ENCODE measurements around the gene SH2B3. TPM values are rescaled to one million over a fixed set of nuclear protein-coding genes. Genes with fewer than 3 reads are reported as not detected.
A peak's percentile ranks its signal among the peaks of the same experiment; 100 is the strongest.

The SH2B3 gene
- total RNA-seq, 2 experiments from 2014 or later = 48.7 to 52.7 TPM

- ChIA-PET CTCF (interaction anchor here (10.5 to 25.6 kb wide), 2 partner anchors 12 to 29 kb away, joined by 91 to 1222 read pairs; no protein-coding TSS in a partner anchor), POLR2A (interaction anchor here (1.0 to 13.4 kb wide), 6 partner anchors 17 to 43 kb away, joined by 3 to 225 read pairs (median 18); no protein-coding TSS in a partner anchor)
- ATAC-seq (no peak), DNase-seq (no peak)
- Mint-ChIP-seq H3K27me3 (no peaks in the 10 kb centered on the region), H3K9me3 (no peaks in the 10 kb centered on the region), H3K4me3 (peak overlapping the region; percentile 97), H3K27ac (peak overlapping the region; percentile 95), H3K4me1 (ENCODE audit: low read depth) (peaks cover 69% of the 10 kb centered on the region), H3K36me3 (ENCODE audit: low read depth) (peaks cover 44% of the 10 kb centered on the region)
- no peak for TF ChIP-seq CTCF (IDR thresholded peaks at IDR 0.05)
- intact Hi-C loops (cut with micrococcal nuclease) = no loop called here
These were observed 3.1 kb downstream of the SH2B3 start for GRCh38 chr12:111408686-111409402.

- H3K4me3 Mint-ChIP-seq = peak overlapping the region; percentile 97
- peaks cover 64% of the 10 kb centered on the region for H3K4me1 Mint-ChIP-seq (ENCODE audit: low read depth)
- no peak for TF ChIP-seq CTCF (IDR thresholded peaks at IDR 0.05)
These were observed 3.7 kb downstream of the SH2B3 start for GRCh38 chr12:111409403-111409779.

DNA sequence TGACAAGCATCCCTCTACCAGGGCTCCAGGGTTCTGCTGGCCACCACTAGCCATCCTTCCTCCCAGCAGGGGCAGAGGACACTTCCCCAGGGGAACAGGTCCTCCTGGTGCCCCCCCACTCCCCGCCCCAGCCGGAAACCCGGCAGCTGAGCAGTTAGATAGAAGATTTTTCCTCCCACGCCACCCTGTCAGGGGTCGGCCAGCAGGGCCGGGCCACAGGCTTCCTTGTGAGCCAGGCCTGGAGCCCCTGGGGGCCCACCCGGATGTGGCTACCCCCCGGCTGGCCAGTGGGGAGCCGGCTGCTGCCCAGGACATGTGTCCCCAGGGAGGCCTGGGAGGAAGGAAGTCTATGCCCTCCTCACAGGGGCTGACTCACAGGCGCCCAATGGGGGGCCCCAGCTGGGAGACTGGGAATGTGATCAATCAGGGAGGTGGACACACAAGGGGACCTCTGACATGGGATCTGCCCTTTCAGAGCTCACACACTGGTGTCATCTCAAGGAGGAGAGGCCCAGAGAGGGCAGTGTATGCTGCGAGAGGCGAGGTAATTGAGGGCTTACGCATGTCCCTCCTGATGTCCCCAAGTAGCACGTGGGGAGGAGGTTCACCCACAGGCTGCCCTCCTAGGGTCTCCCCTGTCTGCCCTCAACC lies 4.2 kb downstream of the SH2B3 start:
- intact Hi-C loops (cut with micrococcal nuclease) = no loop called here
- ChIA-PET POLR2A (interaction anchor here (1.0 to 13.4 kb wide), 4 partner anchors 15 to 42 kb away, joined by 3 to 225 read pairs (median 18); no protein-coding TSS in a partner anchor), CTCF (interaction anchor here (10.5 to 25.6 kb wide), 2 partner anchors 13 to 28 kb away, joined by 91 to 1222 read pairs; no protein-coding TSS in a partner anchor)
- peaks cover 49% of the 10 kb centered on the region for H3K36me3 Mint-ChIP-seq (ENCODE audit: low read depth)
- ATAC-seq (no peak), DNase-seq (peak; percentile 61)
- no peak for TF ChIP-seq CTCF (IDR thresholded peaks at IDR 0.05)
- peak overlapping the region; percentile 97 for H3K4me3 Mint-ChIP-seq
- no peaks in the 10 kb centered on the region for H3K9me3 Mint-ChIP-seq
- peak overlapping the region; percentile 95 for H3K27ac Mint-ChIP-seq
- peaks cover 63% of the 10 kb centered on the region for H3K4me1 Mint-ChIP-seq (ENCODE audit: low read depth)
- no peaks in the 10 kb centered on the region for H3K27me3 Mint-ChIP-seq

More at GRCh38 chr12:111409403-111409779, 3.7 kb downstream of the SH2B3 start:
- H3K9me3 Mint-ChIP-seq = no peaks in the 10 kb centered on the region
- ChIA-PET POLR2A (interaction anchor here (1.0 to 13.4 kb wide), 5 partner anchors 16 to 42 kb away, joined by 3 to 225 read pairs (median 30); no protein-coding TSS in a partner anchor), CTCF (interaction anchor here (10.5 to 25.6 kb wide), 2 partner anchors 13 to 28 kb away, joined by 91 to 1222 read pairs; no protein-coding TSS in a partner anchor)
- DNase-seq = no peak
- intact Hi-C loops (cut with micrococcal nuclease) = no loop called here
- H3K27me3 Mint-ChIP-seq = no peaks in the 10 kb centered on the region
- H3K36me3 Mint-ChIP-seq (ENCODE audit: low read depth) = peaks cover 44% of the 10 kb centered on the region
- H3K27ac Mint-ChIP-seq = peak overlapping the region; percentile 95
- ATAC-seq = no peak

DNA sequence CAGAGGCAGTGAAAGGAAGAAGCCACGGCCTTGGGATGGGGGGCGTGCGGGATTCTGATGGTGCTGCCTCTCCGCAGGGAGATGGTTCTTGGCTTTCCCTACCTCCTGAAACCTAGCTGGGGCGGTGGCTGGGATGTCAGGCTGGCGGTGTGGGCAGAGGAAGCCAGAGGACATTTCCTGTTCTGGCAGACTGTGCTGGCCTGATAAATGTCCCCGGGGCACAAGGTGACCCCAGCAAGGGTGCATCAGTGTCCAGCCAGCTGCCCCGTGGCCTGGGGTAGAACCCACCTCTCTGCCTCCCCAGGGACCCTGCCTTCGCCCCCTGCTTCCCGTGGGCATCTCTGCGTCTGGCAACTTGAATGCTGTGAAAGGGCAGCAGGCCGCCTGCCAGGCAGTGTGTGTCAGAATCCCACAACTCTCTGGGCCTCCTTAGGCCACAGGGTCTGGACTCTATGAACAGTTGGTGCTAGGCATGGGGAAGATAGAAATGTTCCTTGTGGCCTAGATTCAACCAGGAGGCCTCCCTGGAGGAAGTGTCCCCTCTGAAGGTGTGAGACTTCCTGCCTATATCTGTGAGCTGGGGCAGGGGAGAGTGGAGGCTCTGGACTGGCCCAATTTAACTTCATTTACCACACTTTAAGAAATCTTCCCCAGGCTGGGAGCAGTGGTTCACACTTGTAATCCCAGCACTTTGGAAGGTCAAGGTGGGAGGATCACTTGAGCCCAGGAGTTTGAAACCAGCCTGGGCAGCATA lies 4.9 kb downstream of the SH2B3 start:
- Mint-ChIP-seq H3K27me3 (no peaks in the 10 kb centered on the region), H3K4me1 (ENCODE audit: low read depth) (peaks cover 67% of the 10 kb centered on the region), H3K9me3 (no peaks in the 10 kb centered on the region), H3K4me3 (peak overlapping the region; percentile 51), H3K27ac (peak overlapping the region; percentile 80), H3K36me3 (ENCODE audit: low read depth) (peaks cover 53% of the 10 kb centered on the region)
- ChIA-PET CTCF (interaction anchor here (10.5 to 25.6 kb wide), 2 partner anchors 14 to 27 kb away, joined by 91 to 1222 read pairs; no protein-coding TSS in a partner anchor), POLR2A (interaction anchor here (13.4 kb wide), 1 partner anchor 15 kb away, joined by 225 read pairs; no protein-coding TSS in a partner anchor)
- intact Hi-C loops (cut with micrococcal nuclease) = no loop called here
- DNase-seq (no peak), ATAC-seq (no peak)
- no peak for TF ChIP-seq CTCF (IDR thresholded peaks at IDR 0.05)

Measured in activated CD8-positive, alpha-beta T cell treated with anti-CD3 and anti-CD28 coated beads for 36 hours (primary cell).